Muscle of leg (tissue), 11 donors: Measurements from ENCODE around the gene PDZRN3. TPM values are rescaled to one million over a fixed set of nuclear protein-coding genes. Genes with fewer than 3 reads are reported as not detected.

Experiments
- DNase-seq: peaks from one replicate; pipeline ENCODE4 v3.0.0; 2013
- H3K27ac ChIP-seq: one replicate; pipeline ENCODE4 v1.5.1; 2013; ENCODE audit warnings: mild to moderate bottlenecking, low read length, control low read depth
- H3K27me3 ChIP-seq: one replicate; pipeline ENCODE4 v1.6.1; 2013; ENCODE audit warnings: low read length; ENCODE audit not compliant: control insufficient read depth, insufficient read depth
- H3K36me3 ChIP-seq: one replicate; pipeline ENCODE4 v1.6.1; 2013; ENCODE audit warnings: low read length; ENCODE audit not compliant: control insufficient read depth, insufficient read depth
- H3K4me1 ChIP-seq: one replicate; pipeline ENCODE4 v1.6.1; 2013; ENCODE audit warnings: low read length; ENCODE audit not compliant: control insufficient read depth, insufficient read depth
- H3K4me3 ChIP-seq: one replicate; pipeline ENCODE4 v1.5.1; 2013; ENCODE audit warnings: low read length, control low read depth
- H3K9me3 ChIP-seq: replicated peaks from 2 replicates; pipeline ENCODE4 v1.6.1; 2013; ENCODE audit warnings: low read depth, low read length; ENCODE audit not compliant: control insufficient read depth
- WGBS: methylation state at CpG from one replicate; pipeline ENCODE4 v1.1.5; 2013; ENCODE audit warnings: missing lambda C conversion rate; ENCODE audit not compliant: insufficient coverage; 5-methylcytosine and 5-hydroxymethylcytosine counted together
- polyA plus RNA-seq, 8 donors: library from polyadenylated mRNA; unstranded; fragments of 120-200 nt; gene quantifications; one replicate each; pipeline versions ENCODE4 v1.2.1 to v1.2.3, GENCODE V29; 2013; ENCODE audit warnings: inconsistent platforms in 1 of 8, low replicate concordance in 1 of 8; ENCODE audit not compliant: insufficient read length in 8 of 8, insufficient read depth in 1 of 8
- total RNA-seq: library from RNA; stranded (reverse); fragments of 120-200 nt; gene quantifications from one replicate; pipeline ENCODE4 v1.2.4, GENCODE V29; 2013

The PDZRN3 gene
- total and polyA plus RNA-seq, 9 donors = 57.1 to 96.4 (median 79.7) TPM

GRCh38 chr3:73600293-73600938, 24.3 kb downstream of the PDZRN3 start:
- peaks cover 32% of the 10 kb centered on the region for H3K4me1 ChIP-seq
- no peaks in the 10 kb centered on the region for H3K27me3 ChIP-seq
- 6% methylated on average over 2 of the region's 5 CpGs for WGBS
- peak overlapping the region; percentile 60 for H3K27ac ChIP-seq
- H3K4me3 ChIP-seq = no peak overlapping the region
- H3K36me3 ChIP-seq = peaks cover 21% of the 10 kb centered on the region
- H3K9me3 ChIP-seq = no peaks in the 10 kb centered on the region
- DNase-seq = peak; percentile 97

- WGBS = 61% methylated on average over 2 of the region's 3 CpGs
- peaks cover 30% of the 10 kb centered on the region for H3K4me1 ChIP-seq
- no peak overlapping the region for H3K4me3 ChIP-seq
- DNase-seq = no peak
- peak overlapping the region; percentile 60 for H3K27ac ChIP-seq
- no peaks in the 10 kb centered on the region for H3K27me3 ChIP-seq
- H3K9me3 ChIP-seq = no peaks in the 10 kb centered on the region
- peaks cover 21% of the 10 kb centered on the region for H3K36me3 ChIP-seq
Observed at GRCh38 chr3:73599605-73600004, 25.1 kb downstream of the PDZRN3 start.

GRCh38 chr3:73597476-73597875, 27.3 kb downstream of the PDZRN3 start:
- Histone ChIP-seq H3K4me3 (no peak overlapping the region), H3K27me3 (no peaks in the 10 kb centered on the region), H3K27ac (no peak overlapping the region), H3K9me3 (no peaks in the 10 kb centered on the region), H3K36me3 (peaks cover 21% of the 10 kb centered on the region), H3K4me1 (peaks cover 28% of the 10 kb centered on the region)
- no CpG with 5 or more reads among the region's 3 CpGs for WGBS
- DNase-seq = no peak

GRCh38 chr3:73592154-73593144, 32.3 kb downstream of the PDZRN3 start:
- Histone ChIP-seq H3K27me3 (no peaks in the 10 kb centered on the region), H3K9me3 (no peaks in the 10 kb centered on the region), H3K36me3 (peaks cover 8% of the 10 kb centered on the region), H3K4me3 (no peak overlapping the region), H3K27ac (peak overlapping the region; percentile 56), H3K4me1 (peaks cover 12% of the 10 kb centered on the region)
- DNase-seq = no peak
- 80% methylated on average over 9 of the region's 11 CpGs for WGBS

GRCh38 chr3:73591286-73591800, 33.4 kb downstream of the PDZRN3 start:
- WGBS = 50% methylated on average over 1 of the region's 3 CpGs
- DNase-seq = peak; percentile 84
- Histone ChIP-seq H3K4me3 (no peak overlapping the region), H3K36me3 (peaks cover 5% of the 10 kb centered on the region), H3K27ac (peak overlapping the region; percentile 56), H3K27me3 (no peaks in the 10 kb centered on the region), H3K9me3 (no peaks in the 10 kb centered on the region), H3K4me1 (peaks cover 18% of the 10 kb centered on the region)

GRCh38 chr3:73586628-73587027, 38.1 kb downstream of the PDZRN3 start:
- no peak overlapping the region for H3K4me3 ChIP-seq
- no peaks in the 10 kb centered on the region for H3K9me3 ChIP-seq
- DNase-seq = no peak
- H3K4me1 ChIP-seq = peaks cover 18% of the 10 kb centered on the region
- WGBS = no CpG with 5 or more reads among the region's 1 CpG
- no peaks in the 10 kb centered on the region for H3K27me3 ChIP-seq
- peaks cover 3% of the 10 kb centered on the region for H3K36me3 ChIP-seq
- H3K27ac ChIP-seq = peak overlapping the region; percentile 54

GRCh38 chr3:73586190-73586589, 38.6 kb downstream of the PDZRN3 start:
- DNase-seq = peak; percentile 75
- Histone ChIP-seq H3K27ac (peak overlapping the region; percentile 54), H3K4me1 (peaks cover 18% of the 10 kb centered on the region), H3K27me3 (no peaks in the 10 kb centered on the region), H3K36me3 (peaks cover 3% of the 10 kb centered on the region), H3K4me3 (no peak overlapping the region), H3K9me3 (no peaks in the 10 kb centered on the region)
- WGBS = 82% methylated on average over 4 of the region's 4 CpGs

- Histone ChIP-seq H3K27me3 (no peaks in the 10 kb centered on the region), H3K4me3 (no peak overlapping the region), H3K4me1 (peaks cover 22% of the 10 kb centered on the region), H3K27ac (no peak overlapping the region), H3K9me3 (no peaks in the 10 kb centered on the region), H3K36me3 (peaks cover 3% of the 10 kb centered on the region)
- DNase-seq = no peak
Observed at GRCh38 chr3:73584873-73585272, 39.9 kb downstream of the PDZRN3 start.

GRCh38 chr3:73582535-73582934, 42.2 kb downstream of the PDZRN3 start:
- Histone ChIP-seq H3K4me3 (no peak overlapping the region), H3K9me3 (no peaks in the 10 kb centered on the region), H3K27me3 (no peaks in the 10 kb centered on the region), H3K27ac (no peak overlapping the region), H3K36me3 (peaks cover 3% of the 10 kb centered on the region), H3K4me1 (peaks cover 22% of the 10 kb centered on the region)
- no peak for DNase-seq
- no CpG with 5 or more reads among the region's 4 CpGs for WGBS
